Measurements from ENCODE around the gene TTC38.
A peak's percentile ranks its signal among the peaks of the same experiment; 100 is the strongest.

TTC38 gene

GRCh38 chr22:46292173-46292572 is 24.4 kb downstream of the TTC38 start:
- Histone ChIP-seq H3K4me1 (ENCODE audit: control insufficient read depth, insufficient read depth, low read length) (peaks cover 10% of the 10 kb centered on the region), H3K4me2 (ENCODE audit: low read length) (no peak overlapping the region), H3K9ac (ENCODE audit: low read depth, low read length) (no peak overlapping the region), H3K27me3 (ENCODE audit: control insufficient read depth, insufficient read depth, low read length) (no peaks in the 10 kb centered on the region), H3K4me3 (ENCODE audit: low read length) (no peak overlapping the region), H3K36me3 (ENCODE audit: insufficient read depth, low read length) (peaks cover 24% of the 10 kb centered on the region), H3K9me3 (replicated peaks; ENCODE audit: low read length) (no peaks in the 10 kb centered on the region)

GRCh38 chr22:46292732-46293131 is 24.9 kb downstream of the TTC38 start:
- H3K4me3 ChIP-seq (ENCODE audit: low read length) = no peak overlapping the region
- H3K9me3 ChIP-seq (replicated peaks; ENCODE audit: low read length) = no peaks in the 10 kb centered on the region
- no peak overlapping the region for H3K4me2 ChIP-seq (ENCODE audit: low read length)
- peaks cover 10% of the 10 kb centered on the region for H3K4me1 ChIP-seq (ENCODE audit: control insufficient read depth, insufficient read depth, low read length)
- H3K36me3 ChIP-seq (ENCODE audit: insufficient read depth, low read length) = peaks cover 23% of the 10 kb centered on the region
- H3K9ac ChIP-seq (ENCODE audit: low read depth, low read length) = no peak overlapping the region
- H3K27me3 ChIP-seq (ENCODE audit: control insufficient read depth, insufficient read depth, low read length) = no peaks in the 10 kb centered on the region

- H3K36me3 ChIP-seq (ENCODE audit: insufficient read depth, low read length) = peaks cover 21% of the 10 kb centered on the region
- H3K4me1 ChIP-seq (ENCODE audit: control insufficient read depth, insufficient read depth, low read length) = peaks cover 10% of the 10 kb centered on the region
- no peaks in the 10 kb centered on the region for H3K27me3 ChIP-seq (ENCODE audit: control insufficient read depth, insufficient read depth, low read length)
- H3K9me3 ChIP-seq (replicated peaks; ENCODE audit: low read length) = no peaks in the 10 kb centered on the region
- H3K4me3 ChIP-seq (ENCODE audit: low read length) = no peak overlapping the region
- H3K9ac ChIP-seq (ENCODE audit: low read depth, low read length) = no peak overlapping the region
- no peak overlapping the region for H3K4me2 ChIP-seq (ENCODE audit: low read length)
These were observed 25.9 kb downstream of the TTC38 start for GRCh38 chr22:46293577-46294260.

- H3K9me3 ChIP-seq (replicated peaks; ENCODE audit: low read length) = no peaks in the 10 kb centered on the region
- peaks cover 16% of the 10 kb centered on the region for H3K36me3 ChIP-seq (ENCODE audit: insufficient read depth, low read length)
- H3K4me1 ChIP-seq (ENCODE audit: control insufficient read depth, insufficient read depth, low read length) = peaks cover 10% of the 10 kb centered on the region
- H3K27me3 ChIP-seq (ENCODE audit: control insufficient read depth, insufficient read depth, low read length) = no peaks in the 10 kb centered on the region
- no peak overlapping the region for H3K4me3 ChIP-seq (ENCODE audit: low read length)
- H3K9ac ChIP-seq (ENCODE audit: low read depth, low read length) = no peak overlapping the region
- no peak overlapping the region for H3K4me2 ChIP-seq (ENCODE audit: low read length)
These were observed 27.0 kb downstream of the TTC38 start for GRCh38 chr22:46294784-46295183.

GRCh38 chr22:46295277-46295971 is 27.6 kb downstream of the TTC38 start:
- peaks cover 10% of the 10 kb centered on the region for H3K4me1 ChIP-seq (ENCODE audit: control insufficient read depth, insufficient read depth, low read length)
- H3K4me3 ChIP-seq (ENCODE audit: low read length) = peak overlapping the region; percentile 82
- H3K4me2 ChIP-seq (ENCODE audit: low read length) = peak overlapping the region; percentile 99
- H3K9me3 ChIP-seq (replicated peaks; ENCODE audit: low read length) = no peaks in the 10 kb centered on the region
- H3K9ac ChIP-seq (ENCODE audit: low read depth, low read length) = peak overlapping the region; percentile 86
- peaks cover 16% of the 10 kb centered on the region for H3K36me3 ChIP-seq (ENCODE audit: insufficient read depth, low read length)
- H3K27me3 ChIP-seq (ENCODE audit: control insufficient read depth, insufficient read depth, low read length) = no peaks in the 10 kb centered on the region

GRCh38 chr22:46296257-46297150 is 28.7 kb downstream of the TTC38 start, which contains the start of gene GTSE1:
Gene GTSE1, plus strand, starts transcription at chr22:46296870. Its CDS starts 531 bp downstream, at chr22:46297401.
- peak within 1 kb of the TSS; percentile 86 for H3K9ac ChIP-seq (ENCODE audit: low read depth, low read length)
- H3K9me3 ChIP-seq (replicated peaks; ENCODE audit: low read length) = no peaks in the 10 kb centered on the region
- H3K4me1 ChIP-seq (ENCODE audit: control insufficient read depth, insufficient read depth, low read length) = peaks cover 10% of the 10 kb centered on the region
- H3K4me2 ChIP-seq (ENCODE audit: low read length) = peak within 1 kb of the TSS; percentile 99
- peak within 1 kb of the TSS; percentile 82 for H3K4me3 ChIP-seq (ENCODE audit: low read length)
- H3K36me3 ChIP-seq (ENCODE audit: insufficient read depth, low read length) = peaks cover 14% of the 10 kb centered on the region
- no peaks in the 10 kb centered on the region for H3K27me3 ChIP-seq (ENCODE audit: control insufficient read depth, insufficient read depth, low read length)

DNA sequence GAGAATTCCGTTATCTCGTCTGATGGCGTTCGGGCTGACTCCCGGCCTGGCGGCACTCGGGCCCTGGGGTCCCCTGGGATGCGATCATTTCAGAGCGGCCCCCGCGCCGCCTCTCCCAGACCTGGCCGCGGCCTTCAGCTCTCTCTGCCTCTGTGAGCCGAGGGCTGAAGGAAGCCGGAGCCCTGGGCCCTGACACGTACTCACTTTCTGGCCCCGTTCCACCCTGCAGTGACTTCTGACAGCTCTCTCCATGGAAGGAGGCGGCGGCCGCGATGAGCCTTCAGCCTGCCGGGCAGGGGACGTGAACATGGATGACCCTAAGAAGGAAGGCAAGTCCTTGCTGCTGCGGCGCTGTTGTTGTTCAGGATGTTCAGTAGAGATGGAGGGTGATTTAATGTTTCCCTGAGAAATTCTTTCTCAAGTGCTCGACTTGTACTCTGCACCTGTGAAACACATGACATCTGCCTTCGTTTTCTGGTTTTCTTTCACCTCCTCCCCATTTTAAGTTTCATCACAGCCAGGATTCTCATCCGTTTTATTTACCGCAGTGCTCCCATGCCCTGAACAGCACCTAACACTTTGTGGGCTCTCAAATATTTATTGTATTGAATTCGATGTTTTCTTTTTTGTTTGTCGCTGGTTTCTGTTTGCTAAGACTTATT is 29.5 kb downstream of the TTC38 start:
- Histone ChIP-seq H3K9me3 (replicated peaks; ENCODE audit: low read length) (no peaks in the 10 kb centered on the region), H3K36me3 (ENCODE audit: insufficient read depth, low read length) (peaks cover 12% of the 10 kb centered on the region), H3K4me2 (ENCODE audit: low read length) (peak overlapping the region; percentile 99), H3K9ac (ENCODE audit: low read depth, low read length) (peak overlapping the region; percentile 86), H3K4me3 (ENCODE audit: low read length) (peak overlapping the region; percentile 82), H3K27me3 (ENCODE audit: control insufficient read depth, insufficient read depth, low read length) (no peaks in the 10 kb centered on the region), H3K4me1 (ENCODE audit: control insufficient read depth, insufficient read depth, low read length) (peaks cover 11% of the 10 kb centered on the region)

DNA sequence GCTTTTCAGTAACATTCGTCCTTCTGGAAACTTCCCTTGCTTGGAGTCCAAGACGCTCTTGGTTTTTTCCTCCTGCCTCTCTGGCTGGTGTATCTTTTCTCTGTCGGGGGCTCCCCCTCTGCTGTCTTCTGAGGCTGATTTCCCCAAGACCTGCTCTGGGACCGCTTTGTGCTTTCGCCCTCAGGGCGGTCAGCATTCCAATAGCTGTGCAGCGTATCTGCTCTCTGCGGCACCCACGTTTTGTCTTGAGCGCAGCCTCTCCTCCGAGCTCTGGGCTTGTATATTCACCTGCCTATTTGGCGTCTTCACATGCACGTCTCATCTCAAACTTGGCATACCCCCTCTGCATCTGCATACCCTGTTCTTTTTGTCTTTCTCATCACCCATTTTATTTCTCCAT is 31.3 kb downstream of the TTC38 start:
- Histone ChIP-seq H3K4me2 (ENCODE audit: low read length) (no peak overlapping the region), H3K27me3 (ENCODE audit: control insufficient read depth, insufficient read depth, low read length) (no peaks in the 10 kb centered on the region), H3K4me3 (ENCODE audit: low read length) (no peak overlapping the region), H3K9ac (ENCODE audit: low read depth, low read length) (no peak overlapping the region), H3K36me3 (ENCODE audit: insufficient read depth, low read length) (peaks cover 4% of the 10 kb centered on the region), H3K9me3 (replicated peaks; ENCODE audit: low read length) (no peaks in the 10 kb centered on the region), H3K4me1 (ENCODE audit: control insufficient read depth, insufficient read depth, low read length) (peaks cover 24% of the 10 kb centered on the region)

DNA sequence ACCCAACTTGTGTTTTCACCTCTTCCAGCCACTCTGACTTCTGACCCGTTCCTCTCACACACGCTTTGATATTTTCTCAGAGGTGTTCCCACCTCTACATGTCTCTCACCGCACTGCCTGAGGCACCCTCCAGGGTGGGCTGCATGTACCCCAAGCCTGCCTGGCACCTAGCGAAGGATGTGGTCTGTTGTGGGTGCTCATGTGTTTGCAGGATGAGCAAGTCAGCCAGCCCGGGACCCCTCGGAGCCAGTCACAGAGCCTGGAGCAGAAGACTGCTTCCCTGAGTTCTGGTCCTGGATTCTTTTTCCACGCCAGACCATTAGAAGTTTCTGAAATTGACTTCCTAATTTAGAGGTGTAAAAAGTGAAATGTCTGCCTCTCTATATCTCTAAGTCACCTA is 32.7 kb downstream of the TTC38 start:
- Histone ChIP-seq H3K9ac (ENCODE audit: low read depth, low read length) (no peak overlapping the region), H3K4me3 (ENCODE audit: low read length) (no peak overlapping the region), H3K4me2 (ENCODE audit: low read length) (no peak overlapping the region), H3K9me3 (replicated peaks; ENCODE audit: low read length) (no peaks in the 10 kb centered on the region), H3K4me1 (ENCODE audit: control insufficient read depth, insufficient read depth, low read length) (peaks cover 24% of the 10 kb centered on the region), H3K36me3 (ENCODE audit: insufficient read depth, low read length) (peaks cover 4% of the 10 kb centered on the region), H3K27me3 (ENCODE audit: control insufficient read depth, insufficient read depth, low read length) (no peaks in the 10 kb centered on the region)

DNA sequence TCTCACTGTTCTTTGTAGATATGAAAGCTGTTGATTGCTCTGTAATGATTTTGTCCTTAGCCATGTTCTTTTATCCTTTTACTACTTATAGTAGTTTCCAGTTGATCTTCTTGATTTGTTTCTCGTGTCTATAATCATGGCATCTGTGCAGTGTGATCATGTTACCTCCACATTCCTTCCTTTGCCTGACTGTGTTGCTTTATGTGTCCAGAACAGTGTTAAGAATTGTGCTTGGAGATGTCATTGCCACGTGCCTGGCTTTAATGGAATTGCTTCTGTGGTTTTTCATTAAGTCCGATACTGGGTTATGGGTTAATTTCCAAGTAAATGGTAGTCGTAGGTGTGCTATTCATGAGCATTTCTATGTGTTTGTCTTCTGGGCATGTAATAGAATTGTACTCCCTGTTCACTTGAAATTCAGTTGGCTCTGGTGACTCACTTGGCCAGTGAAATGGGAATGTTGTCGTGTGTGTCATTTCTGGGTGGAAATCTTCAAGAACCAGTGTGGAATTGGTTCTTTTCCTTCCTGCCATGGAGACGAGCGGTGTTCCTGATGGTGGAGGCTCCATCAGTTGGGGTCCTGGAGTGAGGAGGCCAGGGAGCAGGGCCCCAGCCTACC is 35.6 kb downstream of the TTC38 start:
- H3K4me1 ChIP-seq (ENCODE audit: control insufficient read depth, insufficient read depth, low read length) = peaks cover 14% of the 10 kb centered on the region
- H3K9ac ChIP-seq (ENCODE audit: low read depth, low read length) = no peak overlapping the region
- H3K27me3 ChIP-seq (ENCODE audit: control insufficient read depth, insufficient read depth, low read length) = no peaks in the 10 kb centered on the region
- no peak overlapping the region for H3K4me3 ChIP-seq (ENCODE audit: low read length)
- peaks cover 9% of the 10 kb centered on the region for H3K36me3 ChIP-seq (ENCODE audit: insufficient read depth, low read length)
- no peaks in the 10 kb centered on the region for H3K9me3 ChIP-seq (replicated peaks; ENCODE audit: low read length)
- peak overlapping the region; percentile 10 for H3K4me2 ChIP-seq (ENCODE audit: low read length)

All from skeletal muscle satellite cell (primary cell).